ENCODE measurements around the gene MAPK9.
A peak's percentile ranks its signal among the peaks of the same experiment; 100 is the strongest.
"Not testable (repeated sequence)": the region's sequence is repeated elsewhere in the genome, so short reads cannot be mapped to it uniquely, and the experiment has no call there.

MAPK9 gene

GRCh38 chr5:180213256-180213600 is 78.7 kb downstream of the MAPK9 start:
- POLR2A ChIA-PET, result no interaction called here
- Histone ChIP-seq H3K27me3 (replicated peaks in 2 of 5; ENCODE audit: control insufficient read depth in 4 of 5, insufficient read depth in 5 of 5, low read length in 4 of 5) (peaks cover 0 to 4% (median 4%) of the 10 kb centered on the region in 5 experiments), H3K4me3 (ENCODE audit: control insufficient read depth in 1 of 7, extremely low read depth in 1 of 7, insufficient read depth in 4 of 7, low read depth in 2 of 7, low read length in 6 of 7) (no peak overlapping the region), H3K4me1 (ENCODE audit: control extremely low read depth in 1 of 4, control insufficient read depth in 4 of 4, insufficient read depth in 4 of 4, low read length in 3 of 4) (peaks cover 0 to 18% (median 8%) of the 10 kb centered on the region in 4 experiments), H3K36me3 (ENCODE audit: control insufficient read depth in 4 of 4, insufficient read depth in 4 of 4, low read length in 3 of 4) (no peaks in the 10 kb centered on the region), H3K9me3 (ENCODE audit: control extremely low read depth in 1 of 5, control insufficient read depth in 4 of 5, insufficient read depth in 2 of 5, low read depth in 1 of 5, low read length in 4 of 5) (peaks cover 0 to 15% (median 5%) of the 10 kb centered on the region in 5 experiments), H3K27ac (ENCODE audit: insufficient read depth in 1 of 2, low read depth in 1 of 2, low read length in 2 of 2, poor library complexity in 1 of 2, severe bottlenecking in 2 of 2) (no peak overlapping the region)
- CTCF ChIA-PET, result no interaction called here
- 4% methylated on average over 4 of the region's 4 CpGs for WGBS (ENCODE audit: insufficient coverage)
- no peak for DNase-seq

DNA sequence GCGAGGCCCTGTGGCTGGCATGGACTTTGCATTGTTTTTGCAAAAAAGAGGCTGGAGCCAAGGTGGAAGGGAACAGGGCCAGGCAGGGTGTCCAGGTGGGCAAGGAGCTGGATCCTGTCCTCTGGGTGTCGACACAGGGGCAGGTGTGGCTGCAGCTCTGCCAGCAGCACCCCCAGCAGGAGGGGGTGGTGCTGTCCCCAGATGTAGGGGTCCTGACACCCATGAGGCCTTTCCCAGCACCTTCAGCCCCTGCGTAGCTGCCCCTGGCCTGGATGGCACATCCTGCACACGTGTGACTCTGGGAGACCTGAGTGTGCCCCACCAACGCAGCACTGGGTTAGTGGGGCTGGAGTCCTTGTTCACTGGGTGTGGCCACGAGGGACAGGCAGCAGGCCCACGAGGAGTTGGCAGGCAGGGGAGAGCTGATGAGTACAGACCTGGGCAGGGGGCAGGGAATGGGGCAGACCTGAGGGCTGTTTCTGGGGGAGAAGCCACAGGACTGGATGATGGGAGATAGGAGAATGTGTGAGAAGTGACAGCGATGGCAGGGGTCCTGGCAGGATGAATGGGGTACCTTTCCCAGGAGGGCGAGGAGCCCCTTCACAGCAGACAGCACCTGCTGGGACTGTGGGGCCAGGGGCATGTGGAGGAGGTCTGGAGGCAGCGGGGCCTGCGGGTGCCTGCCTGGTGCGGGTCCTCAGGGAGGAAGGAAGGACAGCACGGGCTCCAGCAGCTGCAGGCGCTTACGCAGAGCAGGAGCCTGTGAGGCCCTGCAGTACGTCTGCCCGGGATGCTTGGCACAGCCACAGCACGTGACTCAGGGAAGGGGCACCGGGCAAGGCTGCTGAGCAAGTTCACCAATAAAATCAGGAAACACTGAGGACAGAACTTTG is 79.3 kb downstream of the MAPK9 start:
- POLR2A ChIA-PET, result no interaction called here
- no peaks in the 10 kb centered on the region for H3K36me3 ChIP-seq (ENCODE audit: control insufficient read depth in 4 of 4, insufficient read depth in 4 of 4, low read length in 3 of 4)
- peaks cover 0 to 15% (median 3%) of the 10 kb centered on the region in 5 experiments for H3K9me3 ChIP-seq (ENCODE audit: control extremely low read depth in 1 of 5, control insufficient read depth in 4 of 5, insufficient read depth in 2 of 5, low read depth in 1 of 5, low read length in 4 of 5)
- peak in 2 of 3 donors; percentile 36 to 45 for DNase-seq
- WGBS (ENCODE audit: insufficient coverage), result 33% methylated on average over 18 of the region's 19 CpGs
- H3K27me3 ChIP-seq (replicated peaks in 2 of 5; ENCODE audit: control insufficient read depth in 4 of 5, insufficient read depth in 5 of 5, low read length in 4 of 5), result peaks cover 0 to 11% (median 9%) of the 10 kb centered on the region in 5 experiments
- CTCF ChIA-PET, result no interaction called here
- H3K27ac ChIP-seq (ENCODE audit: insufficient read depth in 1 of 2, low read depth in 1 of 2, low read length in 2 of 2, poor library complexity in 1 of 2, severe bottlenecking in 2 of 2), result no peak overlapping the region
- H3K4me3 ChIP-seq (ENCODE audit: control insufficient read depth in 1 of 7, extremely low read depth in 1 of 7, insufficient read depth in 4 of 7, low read depth in 2 of 7, low read length in 6 of 7), result peak overlapping the region in 1 of 7 experiments; percentile 10
- H3K4me1 ChIP-seq (ENCODE audit: control extremely low read depth in 1 of 4, control insufficient read depth in 4 of 4, insufficient read depth in 4 of 4, low read length in 3 of 4), result peaks cover 0 to 23% (median 11%) of the 10 kb centered on the region in 4 experiments

DNA sequence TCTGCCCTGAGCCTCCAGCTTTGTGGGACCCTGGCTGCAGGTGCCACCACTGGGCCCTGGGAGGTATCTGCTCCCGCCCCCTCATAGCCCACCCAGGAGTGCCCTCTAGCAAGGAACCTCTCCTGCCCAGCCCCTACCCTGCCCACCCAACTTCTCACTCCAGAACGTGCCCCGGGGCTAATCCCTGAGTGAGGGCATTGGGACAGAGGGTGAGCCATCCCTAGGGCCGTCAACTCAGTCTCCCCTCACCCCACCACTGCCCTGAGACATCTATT is 80.2 kb downstream of the MAPK9 start:
- Histone ChIP-seq H3K4me3 (ENCODE audit: control insufficient read depth in 1 of 7, extremely low read depth in 1 of 7, insufficient read depth in 4 of 7, low read depth in 2 of 7, low read length in 6 of 7) (no peak overlapping the region), H3K36me3 (ENCODE audit: control insufficient read depth in 4 of 4, insufficient read depth in 4 of 4, low read length in 3 of 4) (no peaks in the 10 kb centered on the region), H3K27me3 (replicated peaks in 2 of 5; ENCODE audit: control insufficient read depth in 4 of 5, insufficient read depth in 5 of 5, low read length in 4 of 5) (peaks cover 0 to 20% (median 9%) of the 10 kb centered on the region in 5 experiments), H3K27ac (ENCODE audit: insufficient read depth in 1 of 2, low read depth in 1 of 2, low read length in 2 of 2, poor library complexity in 1 of 2, severe bottlenecking in 2 of 2) (no peak overlapping the region), H3K4me1 (ENCODE audit: control extremely low read depth in 1 of 4, control insufficient read depth in 4 of 4, insufficient read depth in 4 of 4, low read length in 3 of 4) (peaks cover 0 to 23% (median 11%) of the 10 kb centered on the region in 4 experiments), H3K9me3 (ENCODE audit: control extremely low read depth in 1 of 5, control insufficient read depth in 4 of 5, insufficient read depth in 2 of 5, low read depth in 1 of 5, low read length in 4 of 5) (peaks cover 0 to 15% (median 3%) of the 10 kb centered on the region in 5 experiments)
- WGBS (ENCODE audit: insufficient coverage), result no CpG with 5 or more reads among the region's 4 CpGs
- no peak for DNase-seq
- CTCF ChIA-PET, result interaction anchor here (2.4 kb wide), 1 partner anchor 86 kb away, joined by 12 read pairs; no protein-coding TSS in a partner anchor
- POLR2A ChIA-PET, result no interaction called here

- WGBS (ENCODE audit: insufficient coverage), result 93% methylated on average over 16 of the region's 16 CpGs
- Histone ChIP-seq H3K4me3 (ENCODE audit: control insufficient read depth in 1 of 7, extremely low read depth in 1 of 7, insufficient read depth in 4 of 7, low read depth in 2 of 7, low read length in 6 of 7) (no peak overlapping the region), H3K4me1 (ENCODE audit: control extremely low read depth in 1 of 4, control insufficient read depth in 4 of 4, insufficient read depth in 4 of 4, low read length in 3 of 4) (peaks cover 0 to 23% (median 11%) of the 10 kb centered on the region in 4 experiments), H3K27me3 (replicated peaks in 2 of 5; ENCODE audit: control insufficient read depth in 4 of 5, insufficient read depth in 5 of 5, low read length in 4 of 5) (peaks cover 0 to 22% (median 9%) of the 10 kb centered on the region in 5 experiments), H3K9me3 (ENCODE audit: control extremely low read depth in 1 of 5, control insufficient read depth in 4 of 5, insufficient read depth in 2 of 5, low read depth in 1 of 5, low read length in 4 of 5) (peaks cover 0 to 11% (median 3%) of the 10 kb centered on the region in 5 experiments), H3K27ac (ENCODE audit: insufficient read depth in 1 of 2, low read depth in 1 of 2, low read length in 2 of 2, poor library complexity in 1 of 2, severe bottlenecking in 2 of 2) (no peak overlapping the region), H3K36me3 (ENCODE audit: control insufficient read depth in 4 of 4, insufficient read depth in 4 of 4, low read length in 3 of 4) (no peaks in the 10 kb centered on the region)
- no peak for DNase-seq
- ChIA-PET POLR2A (no interaction called here), CTCF (interaction anchor here (1.2 to 2.4 kb wide), 2 partner anchors 18 to 85 kb away, joined by 3 to 12 read pairs; no protein-coding TSS in a partner anchor)
Observed at GRCh38 chr5:180210961-180211760, 80.7 kb downstream of the MAPK9 start.

- 96% methylated on average over 11 of the region's 12 CpGs for WGBS (ENCODE audit: insufficient coverage)
Observed at GRCh38 chr5:180210077-180210476, 81.8 kb downstream of the MAPK9 start.

GRCh38 chr5:180209137-180209581 is 82.7 kb downstream of the MAPK9 start, which contains the start of gene RASGEF1C:
TSS of gene RASGEF1C (minus strand) at chr5:180209211. CDS start at chr5:180138052, 71,159 bp downstream.
- Histone ChIP-seq H3K4me3 (ENCODE audit: control insufficient read depth in 1 of 7, extremely low read depth in 1 of 7, insufficient read depth in 4 of 7, low read depth in 2 of 7, low read length in 6 of 7) (peak within 1 kb of the TSS in 6 of 7 experiments; percentile 26 to 69 (median 51)), H3K9me3 (ENCODE audit: control extremely low read depth in 1 of 5, control insufficient read depth in 4 of 5, insufficient read depth in 2 of 5, low read depth in 1 of 5, low read length in 4 of 5) (no peaks in the 10 kb centered on the region), H3K36me3 (ENCODE audit: control insufficient read depth in 4 of 4, insufficient read depth in 4 of 4, low read length in 3 of 4) (no peaks in the 10 kb centered on the region), H3K27ac (ENCODE audit: insufficient read depth in 1 of 2, low read depth in 1 of 2, low read length in 2 of 2, poor library complexity in 1 of 2, severe bottlenecking in 2 of 2) (no peak within 1 kb of the TSS), H3K27me3 (replicated peaks in 2 of 5; ENCODE audit: control insufficient read depth in 4 of 5, insufficient read depth in 5 of 5, low read length in 4 of 5) (peaks cover 0 to 26% (median 11%) of the 10 kb centered on the region in 5 experiments), H3K4me1 (ENCODE audit: control extremely low read depth in 1 of 4, control insufficient read depth in 4 of 4, insufficient read depth in 4 of 4, low read length in 3 of 4) (peaks cover 0 to 23% (median 11%) of the 10 kb centered on the region in 4 experiments)
- 8% methylated on average over 39 of the region's 55 CpGs for WGBS (ENCODE audit: insufficient coverage)
- peak; percentile 70 to 84 (median 83) for DNase-seq
- ChIA-PET POLR2A (interaction anchor here (0.6 kb wide), 1 partner anchor 785 kb away, joined by 3 read pairs; no protein-coding TSS in a partner anchor), CTCF (interaction anchor here (0.6 to 2.4 kb wide), 6 partner anchors 11 to 84 kb away, joined by 3 to 7 read pairs (median 5); no protein-coding TSS in a partner anchor)

More at GRCh38 chr5:180210077-180210476, 81.8 kb downstream of the MAPK9 start:
- H3K36me3 ChIP-seq (ENCODE audit: control insufficient read depth in 4 of 4, insufficient read depth in 4 of 4, low read length in 3 of 4); H3K4me3 ChIP-seq (ENCODE audit: control insufficient read depth in 1 of 7, extremely low read depth in 1 of 7, insufficient read depth in 4 of 7, low read depth in 2 of 7, low read length in 6 of 7); H3K27ac ChIP-seq (ENCODE audit: insufficient read depth in 1 of 2, low read depth in 1 of 2, low read length in 2 of 2, poor library complexity in 1 of 2, severe bottlenecking in 2 of 2); H3K9me3 ChIP-seq (ENCODE audit: control extremely low read depth in 1 of 5, control insufficient read depth in 4 of 5, insufficient read depth in 2 of 5, low read depth in 1 of 5, low read length in 4 of 5); POLR2A ChIA-PET: not testable (repeated sequence)
- DNase-seq, result peak in 2 of 3 donors; percentile 7 to 8
- H3K4me1 ChIP-seq (ENCODE audit: control extremely low read depth in 1 of 4, control insufficient read depth in 4 of 4, insufficient read depth in 4 of 4, low read length in 3 of 4), result peaks cover 0 to 23% (median 11%) of the 10 kb centered on the region in 4 experiments
- peaks cover 0 to 25% (median 11%) of the 10 kb centered on the region in 5 experiments for H3K27me3 ChIP-seq (replicated peaks in 2 of 5; ENCODE audit: control insufficient read depth in 4 of 5, insufficient read depth in 5 of 5, low read length in 4 of 5)
- CTCF ChIA-PET, result interaction anchor here (1.2 to 2.4 kb wide), 5 partner anchors 17 to 84 kb away, joined by 3 to 12 read pairs (median 5); no protein-coding TSS in a partner anchor
